SJCRH30 (cell line): ENCODE data around the gene FAM174A. TPM values are rescaled to one million over a fixed set of nuclear protein-coding genes. Genes with fewer than 3 reads are reported as not detected.

ENCODE experiments used
- DNase-seq, 2 experiments: peaks; one replicate each; pipeline ENCODE4 v3.0.0-alpha.2; 2015 to 2020
- H3K27ac ChIP-seq: fragments of 250-450 bp; sonication (Bioruptor Pico); 2 replicates; pipeline ENCODE4 v1.5.1; 2020; ENCODE audit warnings: mild to moderate bottlenecking, moderate library complexity
- H3K27me3 ChIP-seq: fragments of 250-450 bp; sonication (Bioruptor Pico); 2 replicates; pipeline ENCODE4 v1.5.1; 2020; ENCODE audit warnings: mild to moderate bottlenecking, moderate library complexity
- H3K36me3 ChIP-seq: fragments of 250-450 bp; sonication (Bioruptor Pico); 2 replicates; pipeline ENCODE4 v1.5.1; 2020; ENCODE audit warnings: mild to moderate bottlenecking, moderate library complexity
- H3K4me1 ChIP-seq: fragments of 250-450 bp; sonication (Bioruptor Pico); 2 replicates; pipeline ENCODE4 v1.5.1; 2020; ENCODE audit warnings: mild to moderate bottlenecking, moderate library complexity
- H3K4me3 ChIP-seq: fragments of 250-450 bp; sonication (Bioruptor Pico); 2 replicates; pipeline ENCODE4 v1.5.1; 2020; ENCODE audit warnings: mild to moderate bottlenecking, moderate library complexity
- H3K9me3 ChIP-seq: fragments of 250-450 bp; sonication (Bioruptor Pico); replicated peaks from 2 replicates; pipeline ENCODE4 v1.5.1; 2020; ENCODE audit warnings: mild to moderate bottlenecking, moderate library complexity
- total RNA-seq: library from RNA; depleted of rRNA; stranded (reverse); fragments of >200 nt; shearing (Covaris generic); gene quantifications from 2 replicates; pipeline ENCODE4 v1.2.3, GENCODE V29; 2014; rRNA removed

The FAM174A gene
- 9.6 and 11.4 TPM in 2 replicates for total RNA-seq

DNA sequence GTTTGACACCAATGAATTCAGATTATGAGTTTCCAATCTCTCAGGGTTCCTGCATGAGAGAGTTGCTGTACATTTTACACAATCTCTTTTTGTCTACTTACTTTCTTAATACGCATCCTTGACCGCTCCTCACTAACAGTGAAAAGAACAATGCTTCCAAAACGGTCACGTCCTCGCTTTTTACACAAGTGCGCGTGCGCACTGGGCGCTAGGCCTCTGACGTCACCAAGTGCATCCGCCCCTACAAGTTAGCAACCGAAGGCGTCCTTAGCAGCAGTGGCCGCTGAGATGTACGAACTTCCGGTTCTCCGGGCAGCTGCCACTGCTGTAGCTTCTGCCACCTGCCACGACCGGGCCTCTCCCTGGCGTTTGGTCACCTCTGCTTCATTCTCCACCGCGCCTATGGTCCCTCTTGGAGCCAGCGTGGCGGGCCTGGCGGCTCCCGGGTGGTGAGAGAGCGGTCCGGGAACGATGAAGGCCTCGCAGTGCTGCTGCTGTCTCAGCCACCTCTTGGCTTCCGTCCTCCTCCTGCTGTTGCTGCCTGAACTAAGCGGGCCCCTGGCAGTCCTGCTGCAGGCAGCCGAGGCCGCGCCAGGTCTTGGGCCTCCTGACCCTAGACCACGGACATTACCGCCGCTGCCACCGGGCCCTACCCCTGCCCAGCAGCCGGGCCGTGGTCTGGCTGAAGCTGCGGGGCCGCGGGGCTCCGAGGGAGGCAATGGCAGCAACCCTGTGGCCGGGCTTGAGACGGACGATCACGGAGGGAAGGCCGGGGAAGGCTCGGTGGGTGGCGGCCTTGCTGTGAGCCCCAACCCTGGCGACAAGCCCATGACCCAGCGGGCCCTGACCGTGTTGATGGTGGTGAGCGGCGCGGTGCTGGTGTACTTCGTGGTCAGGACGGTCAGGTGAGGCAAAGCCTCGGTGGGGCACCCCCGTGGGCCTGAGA lies at the start of gene FAM174A:
Gene FAM174A (plus strand): TSS at position 315 of the 946 bp plus-strand sequence. CDS start 157 bp downstream, at position 472.
- Histone ChIP-seq H3K27ac (peak within 1 kb of the TSS; percentile 72), H3K27me3 (no peaks in the 10 kb centered on the region), H3K4me1 (peaks cover 7% of the 10 kb centered on the region; the same call in 1 of the 2 replicates), H3K9me3 (peaks cover 3% of the 10 kb centered on the region; the same call in 1 of the 2 replicates), H3K36me3 (no peaks in the 10 kb centered on the region), H3K4me3 (peak within 1 kb of the TSS; percentile 73)
- peak; percentile 96 to 98 for DNase-seq

DNA sequence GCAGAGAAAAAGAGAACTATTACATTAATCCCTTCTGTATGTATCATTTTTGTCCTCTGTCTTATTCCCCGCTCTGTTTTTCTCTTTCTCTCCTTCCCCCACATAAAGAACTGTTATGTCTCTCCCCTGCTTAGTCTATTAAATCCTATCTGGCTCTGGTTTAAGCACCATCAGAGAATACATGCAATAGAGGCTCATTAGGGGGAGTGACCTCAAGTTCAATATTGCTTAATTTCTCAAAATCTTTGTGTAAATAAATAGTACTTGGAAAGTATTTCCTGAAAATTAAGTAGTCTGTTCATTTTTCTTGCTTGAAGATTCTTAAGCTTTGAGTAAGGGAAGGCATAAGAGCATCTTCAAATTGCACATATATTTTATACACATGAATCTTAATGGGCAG lies 41.2 kb upstream of the FAM174A start:
- Histone ChIP-seq H3K27me3 (no peaks in the 10 kb centered on the region), H3K27ac (no peak overlapping the region), H3K9me3 (no peaks in the 10 kb centered on the region), H3K4me3 (no peak overlapping the region), H3K4me1 (no peaks in the 10 kb centered on the region), H3K36me3 (no peaks in the 10 kb centered on the region)
- DNase-seq, result no peak

DNA sequence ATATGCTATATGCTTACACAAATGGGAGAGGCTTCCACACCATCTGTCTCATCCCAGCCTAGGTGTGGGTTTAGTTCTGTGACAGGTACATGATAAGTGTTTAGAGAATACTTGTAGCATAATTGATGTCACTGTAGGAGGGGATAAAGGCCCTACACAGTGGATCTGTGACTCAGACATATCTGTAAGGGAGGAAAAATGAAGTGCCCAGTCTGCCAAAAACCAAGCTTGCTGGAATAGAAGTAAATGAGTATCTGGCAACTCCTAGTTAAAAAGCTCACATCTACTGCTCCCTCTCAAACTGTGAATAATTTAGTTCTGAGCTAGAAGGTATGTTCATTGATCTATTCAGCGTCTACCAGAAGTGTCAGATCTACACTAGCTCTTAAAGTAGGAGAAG lies 38.9 kb upstream of the FAM174A start:
- Histone ChIP-seq H3K4me3 (no peak overlapping the region), H3K36me3 (no peaks in the 10 kb centered on the region), H3K27me3 (no peaks in the 10 kb centered on the region), H3K27ac (no peak overlapping the region), H3K9me3 (no peaks in the 10 kb centered on the region), H3K4me1 (no peaks in the 10 kb centered on the region)
- DNase-seq, result no peak

DNA sequence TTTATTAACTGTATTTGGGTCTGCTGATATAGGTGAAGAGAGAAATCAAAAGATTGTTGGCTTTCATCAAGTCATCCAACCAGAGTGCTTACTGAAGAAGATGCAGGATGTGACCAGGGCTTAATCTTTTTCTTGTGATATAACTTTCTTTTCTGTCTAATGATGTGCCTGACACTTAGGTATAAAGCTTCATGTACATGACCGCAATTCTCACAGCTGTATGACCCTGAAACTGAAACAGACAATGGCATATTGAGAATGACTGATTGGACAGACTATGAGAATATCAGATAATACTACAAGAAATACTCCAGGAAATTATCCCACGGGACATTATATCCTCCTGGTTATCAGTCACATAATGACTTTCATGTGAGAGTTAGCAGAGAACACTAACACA lies 32.5 kb upstream of the FAM174A start:
- DNase-seq, result no peak
- Histone ChIP-seq H3K36me3 (no peaks in the 10 kb centered on the region), H3K9me3 (no peaks in the 10 kb centered on the region), H3K27me3 (no peaks in the 10 kb centered on the region), H3K27ac (no peak overlapping the region), H3K4me3 (no peak overlapping the region), H3K4me1 (no peaks in the 10 kb centered on the region)

DNA sequence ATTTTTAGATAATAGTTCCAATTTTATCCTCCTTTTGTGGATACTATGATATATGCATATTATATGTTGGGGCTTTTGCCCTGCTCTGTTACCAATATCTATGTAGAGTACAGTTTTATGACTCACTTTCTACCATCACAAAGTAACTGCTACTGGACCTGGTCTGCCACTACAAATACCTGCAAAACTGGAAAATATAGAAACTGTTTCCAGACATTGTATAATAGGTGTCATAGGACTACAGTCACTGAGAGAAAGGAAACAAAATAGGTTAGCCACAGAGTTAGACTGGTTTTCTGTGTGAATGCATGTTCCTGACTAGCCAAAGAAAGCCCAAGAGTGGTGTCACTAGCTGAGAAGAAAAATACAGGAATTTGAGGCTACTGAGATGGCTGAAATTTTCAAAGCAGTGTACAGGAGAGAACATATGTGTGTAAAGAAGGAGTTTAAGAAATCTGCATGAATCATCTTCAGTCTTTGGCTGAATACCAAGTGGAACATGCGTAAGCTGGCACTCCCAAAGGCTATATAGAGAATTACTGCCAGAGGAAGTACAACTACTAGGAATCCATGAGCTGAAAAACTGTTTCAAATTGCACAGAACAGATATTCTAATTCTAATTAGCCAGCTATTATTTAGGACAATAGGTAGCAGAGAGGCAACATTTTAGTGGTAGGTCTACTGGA lies 29.0 kb upstream of the FAM174A start:
- DNase-seq, result no peak
- Histone ChIP-seq H3K9me3 (no peaks in the 10 kb centered on the region; the same call in 1 of the 2 replicates), H3K27me3 (no peaks in the 10 kb centered on the region), H3K36me3 (no peaks in the 10 kb centered on the region), H3K27ac (no peak overlapping the region), H3K4me3 (no peak overlapping the region), H3K4me1 (no peaks in the 10 kb centered on the region)

DNA sequence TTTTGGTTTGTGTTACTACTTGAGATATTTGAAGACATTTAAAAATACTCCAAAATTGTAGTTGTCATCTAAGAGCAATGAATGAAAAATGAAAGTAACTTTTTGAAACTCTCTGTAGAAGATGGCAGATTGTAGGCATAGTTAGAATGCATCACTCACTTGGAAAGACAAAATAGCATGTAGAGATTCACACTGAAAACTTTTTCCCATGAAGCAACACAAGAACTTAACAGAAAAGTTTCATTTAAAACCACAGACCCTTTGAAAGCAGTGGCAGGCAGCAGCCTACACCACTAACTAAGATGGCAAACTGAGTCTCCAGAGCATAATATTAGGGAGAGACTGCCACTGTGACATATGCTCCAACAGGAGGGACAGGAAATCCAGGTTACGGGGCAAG lies 18.9 kb upstream of the FAM174A start:
- H3K9me3 ChIP-seq, result no peaks in the 10 kb centered on the region
- H3K4me1 ChIP-seq, result no peaks in the 10 kb centered on the region
- H3K4me3 ChIP-seq, result no peak overlapping the region
- DNase-seq, result no peak
- H3K27ac ChIP-seq, result no peak overlapping the region
- no peaks in the 10 kb centered on the region for H3K36me3 ChIP-seq
- no peaks in the 10 kb centered on the region for H3K27me3 ChIP-seq

DNA sequence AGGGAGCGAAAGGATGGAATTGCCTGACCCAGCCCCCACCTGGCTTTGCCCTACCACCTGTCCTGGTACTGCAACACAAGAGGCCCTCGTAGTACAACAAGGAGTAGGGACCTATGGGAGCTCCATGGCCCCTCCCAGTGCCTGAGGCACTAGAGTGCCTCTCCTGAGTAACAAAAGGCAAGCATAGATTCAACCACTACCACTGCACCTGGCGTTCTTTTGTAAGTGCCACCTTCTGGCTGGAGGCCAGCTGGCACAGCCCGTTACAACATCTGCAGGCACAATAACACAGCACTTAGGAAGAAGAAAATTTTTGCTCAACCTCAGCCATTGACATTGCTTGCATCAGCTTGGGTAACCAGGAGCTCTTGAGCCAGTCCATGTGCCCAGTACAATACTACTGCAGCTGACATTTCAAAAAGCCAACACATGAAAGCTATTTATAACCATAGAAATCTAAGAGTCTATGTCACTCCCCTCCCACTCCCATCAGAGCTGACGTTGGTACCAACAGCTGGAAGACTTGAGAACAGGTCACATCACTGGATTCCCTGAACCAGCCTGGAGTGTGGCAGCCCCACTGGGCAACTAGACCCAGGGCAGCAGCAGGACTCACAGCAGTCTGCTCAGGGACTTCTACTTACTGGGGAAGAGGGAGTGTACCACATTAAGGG lies 17.7 kb upstream of the FAM174A start:
- no peak overlapping the region for H3K27ac ChIP-seq
- H3K36me3 ChIP-seq, result no peaks in the 10 kb centered on the region
- no peaks in the 10 kb centered on the region for H3K27me3 ChIP-seq
- no peaks in the 10 kb centered on the region for H3K9me3 ChIP-seq
- H3K4me3 ChIP-seq, result no peak overlapping the region
- DNase-seq, result peak; percentile 20 to 52
- no peaks in the 10 kb centered on the region for H3K4me1 ChIP-seq

DNA sequence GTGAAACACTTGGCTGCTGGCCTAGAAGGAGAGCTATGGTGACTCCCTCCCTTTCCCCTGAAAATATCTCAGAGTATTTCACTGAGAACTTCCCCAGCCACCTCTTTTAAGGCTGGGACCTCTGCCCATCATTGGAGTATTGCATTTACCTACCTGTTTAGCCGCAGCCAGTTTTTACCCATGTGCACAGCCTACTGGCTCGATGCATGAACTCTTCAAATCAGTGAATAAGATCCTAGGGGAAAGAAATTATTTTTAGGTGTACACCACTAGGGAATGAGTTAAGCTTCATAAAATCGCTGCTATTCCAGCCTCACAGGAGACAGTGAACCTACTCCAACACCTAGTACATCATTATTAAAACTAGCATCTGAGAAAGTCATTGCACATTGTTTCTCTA lies 16.8 kb upstream of the FAM174A start:
- Histone ChIP-seq H3K4me3 (no peak overlapping the region), H3K9me3 (no peaks in the 10 kb centered on the region), H3K27me3 (no peaks in the 10 kb centered on the region), H3K36me3 (no peaks in the 10 kb centered on the region), H3K27ac (no peak overlapping the region), H3K4me1 (no peaks in the 10 kb centered on the region)
- DNase-seq, result no peak

DNA sequence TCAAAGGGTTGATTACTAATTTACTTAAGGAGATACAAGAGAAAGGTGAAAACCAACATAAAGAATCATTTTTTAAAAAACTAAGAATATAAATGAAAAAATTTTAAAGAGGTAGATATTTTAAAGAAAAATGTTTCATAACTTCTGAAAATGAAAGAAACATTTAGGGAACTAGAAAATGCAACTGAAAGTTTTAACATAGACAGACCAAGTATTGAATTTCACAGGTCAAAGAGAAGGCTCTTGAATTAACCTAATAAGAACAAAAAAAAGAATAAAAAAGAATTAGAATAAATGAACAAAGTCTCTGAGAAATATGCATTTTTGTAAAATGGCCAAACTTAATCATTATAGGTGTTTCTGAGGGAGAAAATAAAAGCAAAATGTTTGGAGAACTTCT lies 16.1 kb upstream of the FAM174A start:
- DNase-seq, result no peak
- H3K4me1 ChIP-seq, result no peaks in the 10 kb centered on the region
- no peak overlapping the region for H3K27ac ChIP-seq

DNA sequence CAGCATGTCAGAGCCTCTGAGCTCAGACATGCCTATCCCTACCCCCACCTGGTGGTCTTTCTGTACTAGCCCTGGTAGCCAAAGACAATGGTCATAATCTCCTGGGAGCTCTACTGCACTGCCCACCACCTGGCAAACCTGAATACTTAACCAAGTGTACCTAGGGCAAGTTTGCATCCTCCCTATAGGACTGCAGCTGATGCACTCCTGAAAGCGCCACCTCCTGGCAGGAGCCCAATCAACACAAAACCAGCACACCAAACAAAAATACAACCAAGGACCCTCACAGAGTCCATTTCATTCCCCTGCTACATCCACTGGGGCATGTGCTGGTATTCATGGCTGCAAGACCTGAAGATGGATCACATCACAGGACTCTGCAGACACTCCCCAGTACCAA lies 14.8 kb upstream of the FAM174A start:
- Histone ChIP-seq H3K27ac (no peak overlapping the region), H3K27me3 (no peaks in the 10 kb centered on the region), H3K4me3 (no peak overlapping the region), H3K4me1 (no peaks in the 10 kb centered on the region), H3K36me3 (no peaks in the 10 kb centered on the region), H3K9me3 (no peaks in the 10 kb centered on the region)
- no peak for DNase-seq

More for the DNA sequence above, 16.1 kb upstream of the FAM174A start:
- Histone ChIP-seq H3K27me3 (no peaks in the 10 kb centered on the region), H3K4me3 (no peak overlapping the region), H3K9me3 (no peaks in the 10 kb centered on the region), H3K36me3 (no peaks in the 10 kb centered on the region)

DNA sequence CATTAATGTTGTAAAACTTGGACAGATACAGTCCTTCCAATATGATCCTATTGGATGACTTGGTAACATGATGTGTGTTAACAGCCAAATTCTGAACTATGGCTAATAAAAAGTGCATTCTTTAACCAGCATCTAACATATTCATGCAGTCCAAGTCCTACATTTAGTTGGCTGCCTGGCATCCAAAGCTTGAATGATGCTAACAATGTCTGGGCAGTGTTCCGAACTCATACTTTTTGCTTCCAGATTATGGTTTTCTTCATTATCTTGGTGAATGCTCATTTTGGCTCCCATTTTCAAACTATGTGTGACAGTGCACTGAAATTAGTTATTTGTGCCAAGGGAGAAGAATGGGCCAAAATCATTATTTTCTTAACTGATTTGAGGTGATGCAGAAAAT lies 2.8 kb downstream of the FAM174A start:
- Histone ChIP-seq H3K27me3 (no peaks in the 10 kb centered on the region), H3K36me3 (no peaks in the 10 kb centered on the region), H3K9me3 (no peaks in the 10 kb centered on the region), H3K4me1 (peaks cover 7% of the 10 kb centered on the region; the same call in 1 of the 2 replicates), H3K27ac (no peak overlapping the region), H3K4me3 (no peak overlapping the region)
- DNase-seq, result no peak

DNA sequence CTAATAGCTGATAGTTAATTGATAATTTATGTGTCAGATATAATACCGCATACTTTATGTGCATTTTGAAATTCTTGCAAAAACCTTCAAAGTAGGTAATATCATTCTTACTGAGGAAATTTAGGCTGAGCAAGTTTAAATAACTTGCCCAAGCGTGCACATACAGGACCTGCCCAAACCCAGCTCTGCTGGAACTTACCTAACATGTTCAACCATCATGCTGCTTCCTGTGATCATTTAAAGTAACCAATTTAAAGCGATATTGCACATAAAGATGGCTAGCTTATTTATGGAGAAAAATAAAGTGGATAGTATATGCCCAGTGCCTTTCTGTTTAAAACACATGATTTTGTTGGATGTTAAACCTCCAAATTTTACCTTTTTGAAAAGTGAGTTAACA lies 4.3 kb downstream of the FAM174A start:
- Histone ChIP-seq H3K4me1 (peaks cover 7% of the 10 kb centered on the region; the same call in 1 of the 2 replicates), H3K27ac (no peak overlapping the region), H3K9me3 (no peaks in the 10 kb centered on the region), H3K27me3 (no peaks in the 10 kb centered on the region), H3K4me3 (no peak overlapping the region), H3K36me3 (no peaks in the 10 kb centered on the region)
- DNase-seq, result no peak

DNA sequence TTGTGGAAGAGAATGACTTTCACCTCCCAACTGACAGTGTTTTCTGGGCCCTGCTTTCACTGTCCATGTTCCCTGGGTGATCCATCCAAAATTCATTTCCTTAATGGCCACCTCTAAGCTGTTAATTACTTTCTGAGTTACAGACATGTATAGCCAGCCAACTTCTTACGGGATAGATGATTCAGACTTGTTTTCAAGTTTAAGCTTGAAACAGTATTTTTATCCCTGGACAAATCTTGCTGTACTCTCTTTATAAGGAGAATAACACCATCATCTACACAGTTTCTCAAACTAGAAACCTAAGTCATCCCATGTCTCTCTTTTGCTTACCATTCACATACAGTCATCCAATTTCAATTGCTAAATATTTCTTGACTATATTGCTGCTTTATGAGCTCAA lies 6.9 kb downstream of the FAM174A start:
- Histone ChIP-seq H3K36me3 (no peaks in the 10 kb centered on the region), H3K27ac (no peak overlapping the region), H3K4me1 (no peaks in the 10 kb centered on the region), H3K4me3 (no peak overlapping the region), H3K9me3 (no peaks in the 10 kb centered on the region), H3K27me3 (no peaks in the 10 kb centered on the region)
- no peak for DNase-seq

DNA sequence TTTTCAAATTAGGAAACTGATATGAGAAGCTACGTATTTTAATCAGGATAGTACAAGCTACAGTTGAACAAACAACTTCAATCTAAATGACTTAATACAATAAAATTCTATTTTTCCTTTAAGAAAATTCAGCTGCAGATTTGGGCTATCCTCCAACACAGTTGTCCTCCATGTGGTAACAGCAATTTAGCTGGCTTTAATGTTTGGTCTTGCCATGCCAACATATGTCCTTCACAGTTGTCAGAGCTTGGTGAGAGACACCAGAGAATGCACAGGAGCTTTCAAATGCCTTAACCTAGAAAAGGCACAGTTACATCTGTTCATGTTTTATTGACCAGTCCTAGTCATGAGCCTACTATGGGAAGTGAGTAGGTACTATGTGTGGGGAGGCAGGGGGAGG lies 10.8 kb downstream of the FAM174A start:
- no peaks in the 10 kb centered on the region for H3K36me3 ChIP-seq
- DNase-seq, result peak in 1 of 2 experiments; percentile 7
- H3K27ac ChIP-seq, result no peak overlapping the region
- H3K4me1 ChIP-seq, result no peaks in the 10 kb centered on the region
- H3K4me3 ChIP-seq, result no peak overlapping the region
- no peaks in the 10 kb centered on the region for H3K27me3 ChIP-seq
- no peaks in the 10 kb centered on the region for H3K9me3 ChIP-seq
